NB4 (cell line): ENCODE data around the gene GNG7.
A peak's percentile ranks its signal among the peaks of the same experiment; 100 is the strongest.

Experiments used
- DNase-seq: peaks from one replicate; pipeline ENCODE4 v3.0.0; 2010; ENCODE audit warnings: low read depth
- H3K4me3 ChIP-seq: one replicate; pipeline ENCODE4 v1.5.1; 2011; ENCODE audit warnings: mild to moderate bottlenecking, low read depth, low read length, moderate library complexity
- CTCF ChIP-seq: IDR thresholded peaks from one replicate; pipeline ENCODE4 v1.5.1; 2012; ENCODE audit warnings: low read depth, low read length
- MAX ChIP-seq: IDR thresholded peaks from 2 replicates; pipeline ENCODE4 v1.6.1; 2011; ENCODE audit warnings: low read depth, low read length
- MYC ChIP-seq: IDR thresholded peaks from 2 replicates; pipeline ENCODE4 v1.6.1; 2011; ENCODE audit warnings: low read depth, low read length
- POLR2A ChIP-seq: IDR thresholded peaks from 2 replicates; pipeline ENCODE4 v1.6.1; 2011; ENCODE audit warnings: mild to moderate bottlenecking; ENCODE audit not compliant: insufficient read length; ENCODE audit errors: extremely low read depth

Gene GNG7

DNA sequence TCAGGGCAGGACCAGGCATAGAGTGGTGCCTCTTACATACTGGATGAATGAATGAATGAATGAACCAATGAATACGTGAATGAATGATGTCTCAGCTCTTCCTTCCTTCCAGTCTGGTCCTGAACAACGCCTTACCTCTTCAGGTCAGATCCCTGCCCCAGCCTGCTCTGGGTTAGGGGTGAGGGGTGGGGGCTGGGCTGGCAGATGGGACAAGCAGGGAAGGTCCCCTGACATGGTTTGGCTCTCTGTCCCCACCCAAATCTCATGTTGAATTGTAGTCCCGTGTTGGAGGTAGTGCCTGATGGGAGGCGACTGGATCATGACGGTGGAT is 9.3 kb upstream of the GNG7 start:
- TF ChIP-seq POLR2A (no peak), MAX (no peak), MYC (no peak), CTCF (no peak)
- no peak for DNase-seq
- H3K4me3 ChIP-seq = no peak overlapping the region

- DNase-seq = peak; percentile 75
- TF ChIP-seq MYC = no peak
- TF ChIP-seq POLR2A = no peak
- no peak for TF ChIP-seq CTCF
- no peak for TF ChIP-seq MAX
- H3K4me3 ChIP-seq = no peak overlapping the region
These were observed 8.8 kb upstream of the GNG7 start for GRCh38 chr19:2711172-2711874.

DNA sequence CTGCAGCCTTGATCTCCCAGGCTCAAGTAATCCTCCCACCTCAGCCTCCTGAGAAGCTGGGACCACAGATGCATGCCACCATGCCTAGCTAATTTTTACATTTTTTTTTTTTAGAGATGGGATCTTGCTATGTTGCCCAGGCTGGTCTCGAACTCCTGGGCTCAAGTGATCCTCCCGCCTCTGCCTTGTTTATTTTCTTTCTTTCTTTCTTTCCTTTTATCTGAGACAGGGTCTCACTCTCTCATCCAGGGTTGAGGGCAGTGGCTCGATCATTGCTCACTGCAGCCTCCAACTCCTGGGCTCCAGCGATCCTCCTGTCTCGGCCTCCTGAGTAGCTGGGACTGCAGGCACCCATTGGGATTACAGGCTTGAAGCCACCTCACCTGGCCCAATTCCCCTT is 3.8 kb upstream of the GNG7 start:
- no peak for DNase-seq
- no peak for TF ChIP-seq POLR2A
- TF ChIP-seq MAX = no peak
- TF ChIP-seq CTCF = no peak
- no peak for TF ChIP-seq MYC
- H3K4me3 ChIP-seq = no peak overlapping the region

DNA sequence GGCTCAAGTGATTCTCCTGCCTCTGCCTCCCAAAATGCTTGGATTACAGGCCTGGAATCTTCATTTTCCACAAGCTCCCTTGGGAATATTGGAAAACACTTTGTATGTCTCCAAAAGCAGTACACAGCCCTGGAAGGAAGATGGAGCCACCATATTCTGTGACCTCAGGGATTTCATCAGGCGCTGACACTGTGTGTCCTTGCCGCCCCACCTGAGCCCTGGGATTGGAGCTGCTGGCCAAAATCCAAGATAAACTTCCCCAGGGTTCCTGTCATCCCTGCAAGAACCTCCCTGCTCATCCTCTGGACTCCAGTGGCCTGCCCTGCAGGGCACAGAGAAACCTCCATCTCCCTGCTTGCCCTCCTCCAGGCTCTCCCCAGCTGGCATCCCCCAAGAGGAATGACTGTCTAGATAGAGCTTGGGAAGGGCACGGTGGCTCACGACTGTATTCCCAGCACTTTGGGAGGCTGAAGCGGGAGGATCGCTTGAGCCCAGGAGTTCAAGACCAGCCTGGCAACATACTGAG is 1.3 kb upstream of the GNG7 start:
- DNase-seq = no peak
- no peak for TF ChIP-seq MYC
- TF ChIP-seq CTCF = no peak
- no peak for TF ChIP-seq MAX
- TF ChIP-seq POLR2A = no peak
- H3K4me3 ChIP-seq = no peak overlapping the region

GRCh38 chr19:2703077-2703437 is 563 bp upstream of the GNG7 start:
- no peak for TF ChIP-seq CTCF
- no peak for TF ChIP-seq MAX
- no peak for TF ChIP-seq MYC
- TF ChIP-seq POLR2A = no peak
- no peak overlapping the region for H3K4me3 ChIP-seq

More at GRCh38 chr19:2703077-2703437, 563 bp upstream of the GNG7 start:
- no peak for DNase-seq
